Erythroblast (primary cell): Measurements from ENCODE around the gene DLG3.

Source experiments
- GATA1 ChIP-seq: IDR thresholded peaks from 2 replicates; pipeline ENCODE4 v1.6.1; 2011; ENCODE audit warnings: low read depth, mild to moderate bottlenecking, control low read depth, low read length, moderate library complexity
- POLR2A ChIP-seq: IDR thresholded peaks from 2 replicates; pipeline ENCODE4 v1.6.1; 2011; ENCODE audit warnings: mild to moderate bottlenecking, low read length

DNA sequence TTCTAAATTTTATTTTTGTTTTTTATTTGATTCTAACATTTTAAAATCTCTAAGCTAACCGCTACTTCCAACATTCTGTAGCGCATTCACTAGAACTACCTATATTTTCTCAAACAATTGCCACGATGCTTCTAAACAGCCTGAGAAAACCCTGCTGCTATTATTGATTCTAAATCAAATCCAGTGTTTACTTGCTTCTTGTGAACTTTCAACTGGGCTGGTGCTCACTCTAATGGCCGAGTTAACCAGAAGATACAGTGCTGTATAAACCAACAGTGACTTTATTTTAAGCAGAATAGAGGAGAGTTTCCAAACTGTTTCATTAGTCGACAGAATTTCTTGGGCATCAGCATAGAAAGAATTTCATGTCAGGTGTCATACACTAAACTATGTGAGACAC, 110.3 kb downstream of the DLG3 start:
- TF ChIP-seq POLR2A (no peak), GATA1 (no peak)
